Mesothelial cell of epicardium (in vitro differentiated cells): ENCODE data around the gene SLC17A8. TPM values are rescaled to one million over a fixed set of nuclear protein-coding genes. Genes with fewer than 3 reads are reported as not detected.

Experiments used
- DNase-seq, 2 experiments: peaks; one replicate each; pipeline ENCODE4 v3.0.0; 2021; ENCODE audit warnings: low spot score in 2 of 2; ENCODE audit not compliant: unreplicated experiment in 2 of 2
- H3K27ac Mint-ChIP-seq: 2 replicates; pipeline ENCODE4 v1.8.0; 2021; ENCODE audit warnings: mixed read lengths
- H3K27me3 Mint-ChIP-seq: 2 replicates; pipeline ENCODE4 v1.8.0; 2021; ENCODE audit warnings: low read depth, mixed read lengths
- H3K36me3 Mint-ChIP-seq: 2 replicates; pipeline ENCODE4 v1.8.0; 2021; ENCODE audit warnings: mixed read lengths
- H3K4me1 Mint-ChIP-seq: 2 replicates; pipeline ENCODE4 v1.8.0; 2021; ENCODE audit warnings: mixed read lengths
- H3K4me3 Mint-ChIP-seq: 2 replicates; pipeline ENCODE4 v1.8.0; 2021; ENCODE audit warnings: mild to moderate bottlenecking, moderate library complexity, mixed read lengths
- H3K9me3 Mint-ChIP-seq: 2 replicates; pipeline ENCODE4 v1.8.0; 2021; ENCODE audit warnings: mixed read lengths
- total RNA-seq: library from RNA; stranded (reverse); gene quantifications from 3 replicates; pipeline ENCODE4 v1.2.1, GENCODE V29; 2021
- TF ChIP-seq, protein P1 (sequence below): fragments of 200-600 bp; sonication (generic); IDR thresholded peaks from one replicate; pipeline ENCODE4 v1.5.0; 2021; ENCODE audit warnings: antibody characterized with exemption; ENCODE audit not compliant: unreplicated experiment

Gene SLC17A8
- total RNA-seq, 1 donor from 2014 or later, result 0.40 TPM

DNA sequence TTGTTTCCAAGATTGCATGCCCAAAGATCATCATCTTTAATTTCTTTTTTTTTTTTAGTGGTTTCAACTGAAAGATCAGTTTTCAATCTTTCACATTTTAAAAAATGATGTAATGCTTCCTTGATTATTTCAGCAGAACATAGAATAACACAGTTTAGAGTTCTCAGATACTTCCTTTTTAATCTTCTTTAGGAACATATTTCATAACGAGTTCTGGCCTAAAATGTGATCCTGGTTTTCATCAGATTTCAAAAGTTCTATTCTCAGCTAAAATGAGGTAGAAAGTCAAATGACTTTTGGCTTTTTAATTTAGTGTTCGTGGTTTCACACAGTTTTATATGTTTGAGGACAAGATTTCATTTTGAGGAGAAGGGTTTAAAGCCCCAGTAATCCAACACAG is 76.8 kb downstream of the SLC17A8 start:
- peaks cover 4% of the 10 kb centered on the region for H3K9me3 Mint-ChIP-seq
- peaks cover 6% of the 10 kb centered on the region for H3K4me1 Mint-ChIP-seq
- H3K27me3 Mint-ChIP-seq, result no peaks in the 10 kb centered on the region
- H3K4me3 Mint-ChIP-seq, result no peak overlapping the region
- TF ChIP-seq, protein P1, sequence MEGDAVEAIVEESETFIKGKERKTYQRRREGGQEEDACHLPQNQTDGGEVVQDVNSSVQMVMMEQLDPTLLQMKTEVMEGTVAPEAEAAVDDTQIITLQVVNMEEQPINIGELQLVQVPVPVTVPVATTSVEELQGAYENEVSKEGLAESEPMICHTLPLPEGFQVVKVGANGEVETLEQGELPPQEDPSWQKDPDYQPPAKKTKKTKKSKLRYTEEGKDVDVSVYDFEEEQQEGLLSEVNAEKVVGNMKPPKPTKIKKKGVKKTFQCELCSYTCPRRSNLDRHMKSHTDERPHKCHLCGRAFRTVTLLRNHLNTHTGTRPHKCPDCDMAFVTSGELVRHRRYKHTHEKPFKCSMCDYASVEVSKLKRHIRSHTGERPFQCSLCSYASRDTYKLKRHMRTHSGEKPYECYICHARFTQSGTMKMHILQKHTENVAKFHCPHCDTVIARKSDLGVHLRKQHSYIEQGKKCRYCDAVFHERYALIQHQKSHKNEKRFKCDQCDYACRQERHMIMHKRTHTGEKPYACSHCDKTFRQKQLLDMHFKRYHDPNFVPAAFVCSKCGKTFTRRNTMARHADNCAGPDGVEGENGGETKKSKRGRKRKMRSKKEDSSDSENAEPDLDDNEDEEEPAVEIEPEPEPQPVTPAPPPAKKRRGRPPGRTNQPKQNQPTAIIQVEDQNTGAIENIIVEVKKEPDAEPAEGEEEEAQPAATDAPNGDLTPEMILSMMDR, result no peak
- no peak for DNase-seq
- no peaks in the 10 kb centered on the region for H3K36me3 Mint-ChIP-seq
- H3K27ac Mint-ChIP-seq, result no peak overlapping the region

DNA sequence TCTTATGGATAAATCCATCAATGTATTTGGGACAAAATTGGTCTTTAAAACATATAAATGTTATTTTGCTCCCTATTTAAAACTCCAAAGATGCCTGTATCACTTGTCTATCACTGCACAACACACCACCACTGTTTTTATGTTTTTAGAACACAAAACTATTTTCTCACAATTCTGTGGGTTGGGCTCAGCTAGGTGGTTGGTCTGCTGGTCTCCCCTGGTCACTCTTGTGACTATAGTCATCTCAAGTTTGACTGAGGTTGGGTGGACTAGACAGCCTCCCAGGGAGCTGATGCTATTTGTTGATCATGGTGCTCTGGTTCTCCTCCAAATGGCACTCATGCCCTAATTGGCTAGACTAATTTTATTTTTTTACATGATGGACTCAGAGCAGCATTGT is 77.3 kb downstream of the SLC17A8 start:
- no peaks in the 10 kb centered on the region for H3K36me3 Mint-ChIP-seq
- H3K9me3 Mint-ChIP-seq, result peaks cover 4% of the 10 kb centered on the region
- H3K4me1 Mint-ChIP-seq, result peaks cover 6% of the 10 kb centered on the region
- H3K27me3 Mint-ChIP-seq, result no peaks in the 10 kb centered on the region
- no peak for DNase-seq
- TF ChIP-seq, protein P1, result no peak
- no peak overlapping the region for H3K27ac Mint-ChIP-seq
- H3K4me3 Mint-ChIP-seq, result no peak overlapping the region

DNA sequence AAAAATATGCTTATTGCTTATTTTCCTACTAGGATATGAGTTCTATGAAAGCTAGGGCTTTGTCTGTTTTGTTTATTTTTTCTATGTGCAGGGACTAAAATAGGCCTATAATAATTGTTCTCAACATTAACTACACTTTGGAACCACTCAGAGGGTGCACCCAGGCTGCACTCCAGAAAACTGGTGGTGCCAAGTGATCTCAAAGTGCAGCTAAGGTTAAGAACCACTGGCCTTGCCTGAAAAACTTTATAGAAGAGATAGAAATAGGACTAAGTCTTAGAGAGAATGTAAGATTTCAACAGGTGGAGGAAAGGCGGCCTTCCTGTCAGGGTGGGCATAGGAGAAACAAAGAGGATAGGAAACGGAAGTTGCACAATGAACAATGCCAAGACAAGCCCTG is 79.1 kb downstream of the SLC17A8 start:
- H3K27ac Mint-ChIP-seq, result no peak overlapping the region

DNA sequence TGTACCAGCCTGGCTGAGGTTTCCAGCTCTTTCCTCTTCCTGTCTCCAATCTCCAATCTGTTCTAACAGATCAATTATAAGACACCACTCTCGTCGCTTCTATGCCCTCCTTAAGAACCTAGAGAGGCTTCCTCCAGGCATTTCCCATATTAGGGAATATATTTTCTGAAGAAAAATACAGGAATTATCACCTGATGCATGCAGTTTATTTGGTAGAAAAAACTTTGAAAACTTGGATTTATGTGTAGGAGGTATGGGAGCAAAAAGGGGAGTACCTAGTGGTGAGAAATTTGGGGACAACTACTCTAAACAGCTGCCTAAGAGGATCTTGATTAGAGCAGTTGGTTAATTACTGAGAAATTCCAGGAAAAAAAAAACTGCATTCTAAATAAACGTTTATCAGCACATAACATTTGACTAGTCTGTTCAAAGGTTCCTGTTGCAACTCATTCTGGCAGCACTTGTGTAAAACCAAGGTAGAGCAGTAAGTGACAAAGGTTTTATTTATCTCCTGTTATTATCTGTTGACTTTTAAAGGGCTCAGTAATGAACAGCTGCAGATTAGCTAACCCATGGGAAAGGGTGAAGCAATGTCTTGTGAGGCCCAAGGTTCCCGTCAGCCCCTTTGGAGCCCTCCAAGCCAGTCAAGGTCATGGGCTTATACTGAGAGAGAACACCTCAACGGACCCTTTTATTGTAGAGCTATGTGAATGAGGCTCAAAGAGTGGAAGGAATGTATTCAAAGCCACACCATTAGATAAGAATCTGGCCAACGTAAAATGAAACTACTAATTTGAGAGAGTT is 80.4 kb downstream of the SLC17A8 start:
- H3K36me3 Mint-ChIP-seq, result no peaks in the 10 kb centered on the region
- TF ChIP-seq, protein P1, result no peak
- no peak for DNase-seq
- no peak overlapping the region for H3K4me3 Mint-ChIP-seq
- H3K9me3 Mint-ChIP-seq, result peaks cover 4% of the 10 kb centered on the region
- H3K27me3 Mint-ChIP-seq, result no peaks in the 10 kb centered on the region
- no peak overlapping the region for H3K27ac Mint-ChIP-seq
- peaks cover 6% of the 10 kb centered on the region for H3K4me1 Mint-ChIP-seq

More for the DNA sequence above, 79.1 kb downstream of the SLC17A8 start:
- no peaks in the 10 kb centered on the region for H3K27me3 Mint-ChIP-seq
- H3K36me3 Mint-ChIP-seq, result no peaks in the 10 kb centered on the region
- DNase-seq, result no peak
- TF ChIP-seq, protein P1, result no peak
- H3K4me1 Mint-ChIP-seq, result peaks cover 6% of the 10 kb centered on the region
- H3K4me3 Mint-ChIP-seq, result no peak overlapping the region
- peaks cover 4% of the 10 kb centered on the region for H3K9me3 Mint-ChIP-seq

DNA sequence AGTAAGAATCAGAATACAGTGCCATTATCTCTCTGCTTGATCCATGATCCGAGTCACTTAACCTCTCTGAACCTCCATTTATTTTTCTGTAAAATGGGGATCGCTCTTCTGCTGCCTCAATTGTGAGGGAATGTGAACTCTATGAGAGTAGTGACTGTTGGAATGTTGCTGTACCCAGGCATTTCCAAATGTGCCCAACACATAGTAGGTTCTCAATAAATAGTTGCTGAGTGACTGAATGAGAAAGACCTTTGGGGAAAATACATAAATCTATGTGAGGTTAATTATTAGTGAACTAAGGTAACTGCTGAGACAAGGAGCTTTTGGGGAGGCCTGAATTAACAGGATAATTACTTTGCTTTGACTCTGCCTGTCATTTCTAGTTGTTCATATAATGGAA is 82.9 kb downstream of the SLC17A8 start:
- H3K4me3 Mint-ChIP-seq, result no peak overlapping the region
- H3K36me3 Mint-ChIP-seq, result no peaks in the 10 kb centered on the region
- H3K4me1 Mint-ChIP-seq, result peaks cover 6% of the 10 kb centered on the region
- H3K9me3 Mint-ChIP-seq, result no peaks in the 10 kb centered on the region
- TF ChIP-seq, protein P1, result no peak
- DNase-seq, result no peak
- H3K27me3 Mint-ChIP-seq, result no peaks in the 10 kb centered on the region
- no peak overlapping the region for H3K27ac Mint-ChIP-seq
